Upper lobe of left lung (tissue), 6 donors: Measurements from ENCODE around the gene CCBE1. TPM values are rescaled to one million over a fixed set of nuclear protein-coding genes. Genes with fewer than 3 reads are reported as not detected.

Experiments
- ATAC-seq, 2 donors: fragments of 200-7000 bp; cut with Tn5 transposase; one replicate each; pipeline ENCODE4 v1.9.1; 2022; ENCODE audit warnings: mild to moderate bottlenecking in 2 of 2, moderate library complexity in 2 of 2; ENCODE audit not compliant: low FRiP score in 2 of 2
- DNase-seq, 2 donors: peaks; one replicate each; pipeline ENCODE4 v3.0.0-alpha.2; 2019 to 2020
- H3K27ac ChIP-seq, 4 donors: fragments of 200-600 bp; sonication (generic); one replicate each; pipeline ENCODE4 v1.5.1; 2016 to 2019
- H3K27me3 ChIP-seq, 4 donors: fragments of 200-600 bp; sonication (generic); one replicate each; pipeline ENCODE4 v1.5.1; 2017 to 2019
- H3K36me3 ChIP-seq, 4 donors: fragments of 200-600 bp; sonication (generic); one replicate each; pipeline ENCODE4 v1.5.1; 2016 to 2019
- H3K4me1 ChIP-seq, 4 donors: fragments of 200-600 bp; sonication (generic); one replicate each; pipeline ENCODE4 v1.5.1; 2018 to 2019
- H3K4me3 ChIP-seq, 4 donors: fragments of 200-600 bp; sonication (generic); one replicate each; pipeline ENCODE4 v1.5.1; 2017 to 2019; ENCODE audit warnings: mild to moderate bottlenecking in 2 of 4, moderate library complexity in 1 of 4
- H3K9me3 ChIP-seq, 4 donors: fragments of 200-600 bp; sonication (generic); one replicate each; pipeline ENCODE4 v1.5.1; 2018 to 2019
- EP300 ChIP-seq, 4 donors: sonication (generic); formaldehyde crosslinking; IDR thresholded peaks; one replicate each; pipeline ENCODE4 v1.5.1; 2017; ENCODE audit warnings: antibody characterized with exemption in 4 of 4, control low read depth in 2 of 4
- POLR2A ChIP-seq, 4 donors: fragments of 450-650 bp; IDR thresholded peaks; one replicate each; pipeline ENCODE4 v1.5.1; 2016 to 2017; ENCODE audit warnings: antibody characterized with exemption in 4 of 4, mild to moderate bottlenecking in 2 of 4
- POLR2AphosphoS5 ChIP-seq, 2 donors: sonication (generic); formaldehyde crosslinking; IDR thresholded peaks; one replicate each; pipeline ENCODE4 v1.5.1; 2017; ENCODE audit warnings: antibody characterized with exemption in 2 of 2
- WGBS, 2 donors: methylation state at CpG; one replicate each; pipeline ENCODE4 v1.1.5; 2017 to 2018; 5-methylcytosine and 5-hydroxymethylcytosine counted together
- total RNA-seq, 6 donors: library from RNA; depleted of rRNA in 4 of 6; stranded (reverse); fragments of >200 nt in 4 of 6; gene quantifications; one replicate each; pipeline versions ENCODE4 v1.1.0 to v1.2.1, GENCODE V29; 2016 to 2021
- TF ChIP-seq, protein P1 (sequence below), 6 experiments: fragments of 450-650 bp in 4 of 6; fragments of 200-600 bp in 2 of 6; sonication (generic) in 2 of 6; IDR thresholded peaks; one replicate each; pipeline ENCODE4 v1.5.1; 2016 to 2019; ENCODE audit warnings: antibody characterized with exemption in 6 of 6
- donor health status: DM: no; HTN: no; CAD: no; lungs with moderate emphysema.
- donor health status: DM: no; HTN: yes; CAD: no; lungs with severe emphysema.

The CCBE1 gene
- total RNA-seq, 6 donors from 2014 or later: 8.7 to 23.6 (median 12.3) TPM

DNA sequence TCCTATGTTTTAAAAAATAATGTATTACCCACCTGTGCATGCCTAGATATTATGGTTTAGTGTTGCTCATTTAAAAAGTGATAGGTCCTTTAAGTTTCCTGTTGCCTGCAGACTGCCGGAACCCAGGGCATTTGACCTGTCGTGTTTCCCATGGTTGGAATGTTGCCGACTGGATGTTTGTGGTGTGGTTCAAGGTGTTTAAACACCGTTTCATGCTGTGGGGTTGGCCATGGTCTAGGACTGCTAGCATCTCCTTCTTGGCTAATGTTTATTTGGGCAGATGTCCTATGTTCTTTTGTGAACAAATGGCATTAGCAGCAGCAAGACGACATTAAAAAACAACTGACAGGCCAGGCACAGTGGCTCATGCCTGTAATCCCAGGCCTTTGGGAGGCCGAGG lies 245.3 kb downstream of the CCBE1 start:
- H3K4me3 ChIP-seq: no peak overlapping the region
- no peak overlapping the region for H3K27ac ChIP-seq
- no peaks in the 10 kb centered on the region for H3K9me3 ChIP-seq
- H3K27me3 ChIP-seq: no peaks in the 10 kb centered on the region
- 61 to 64% methylated on average over 6 of the region's 6 CpGs for WGBS, 2 donors
- ATAC-seq (no peak), DNase-seq (no peak)
- TF ChIP-seq EP300 (IDR thresholded peaks at IDR 0.05) (no peak), POLR2AphosphoS5 (IDR thresholded peaks at IDR 0.05) (no peak), POLR2A (IDR thresholded peaks at IDR 0.05) (no peak)
- TF ChIP-seq, protein P1, sequence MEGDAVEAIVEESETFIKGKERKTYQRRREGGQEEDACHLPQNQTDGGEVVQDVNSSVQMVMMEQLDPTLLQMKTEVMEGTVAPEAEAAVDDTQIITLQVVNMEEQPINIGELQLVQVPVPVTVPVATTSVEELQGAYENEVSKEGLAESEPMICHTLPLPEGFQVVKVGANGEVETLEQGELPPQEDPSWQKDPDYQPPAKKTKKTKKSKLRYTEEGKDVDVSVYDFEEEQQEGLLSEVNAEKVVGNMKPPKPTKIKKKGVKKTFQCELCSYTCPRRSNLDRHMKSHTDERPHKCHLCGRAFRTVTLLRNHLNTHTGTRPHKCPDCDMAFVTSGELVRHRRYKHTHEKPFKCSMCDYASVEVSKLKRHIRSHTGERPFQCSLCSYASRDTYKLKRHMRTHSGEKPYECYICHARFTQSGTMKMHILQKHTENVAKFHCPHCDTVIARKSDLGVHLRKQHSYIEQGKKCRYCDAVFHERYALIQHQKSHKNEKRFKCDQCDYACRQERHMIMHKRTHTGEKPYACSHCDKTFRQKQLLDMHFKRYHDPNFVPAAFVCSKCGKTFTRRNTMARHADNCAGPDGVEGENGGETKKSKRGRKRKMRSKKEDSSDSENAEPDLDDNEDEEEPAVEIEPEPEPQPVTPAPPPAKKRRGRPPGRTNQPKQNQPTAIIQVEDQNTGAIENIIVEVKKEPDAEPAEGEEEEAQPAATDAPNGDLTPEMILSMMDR (IDR thresholded peaks at IDR 0.05): no peak
- H3K36me3 ChIP-seq: no peaks in the 10 kb centered on the region
- no peaks in the 10 kb centered on the region for H3K4me1 ChIP-seq

DNA sequence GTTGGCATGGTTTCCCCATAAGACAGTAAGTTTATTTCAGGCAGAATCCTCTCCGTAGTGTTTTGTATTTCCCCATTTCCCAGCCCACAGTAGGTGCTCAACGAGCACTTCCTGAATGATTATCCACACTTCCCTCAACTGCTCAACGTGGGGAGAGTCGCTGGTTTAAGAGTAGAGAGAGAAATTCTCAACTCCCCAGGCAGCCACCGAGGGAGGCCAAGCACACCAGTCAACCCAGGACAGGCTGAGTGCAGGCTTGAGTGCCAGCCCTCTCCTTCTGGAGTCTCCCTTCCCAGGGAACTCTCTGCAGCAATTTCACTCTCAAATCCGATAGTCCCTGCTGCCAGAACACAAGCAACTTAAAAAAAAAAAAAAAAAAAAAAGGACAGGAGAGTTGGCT lies 246.2 kb downstream of the CCBE1 start:
- Histone ChIP-seq H3K36me3 (no peaks in the 10 kb centered on the region), H3K27ac (no peak overlapping the region), H3K27me3 (no peaks in the 10 kb centered on the region), H3K4me1 (no peaks in the 10 kb centered on the region), H3K4me3 (no peak overlapping the region), H3K9me3 (no peaks in the 10 kb centered on the region)
- WGBS, 2 donors: 47 to 55% methylated on average over 5 of the region's 6 CpGs
- TF ChIP-seq, protein P1 (IDR thresholded peaks at IDR 0.05): no peak
- TF ChIP-seq POLR2AphosphoS5 (IDR thresholded peaks at IDR 0.05) (no peak), POLR2A (IDR thresholded peaks at IDR 0.05) (no peak), EP300 (IDR thresholded peaks at IDR 0.05) (no peak)
- DNase-seq (no peak), ATAC-seq (no peak)

DNA sequence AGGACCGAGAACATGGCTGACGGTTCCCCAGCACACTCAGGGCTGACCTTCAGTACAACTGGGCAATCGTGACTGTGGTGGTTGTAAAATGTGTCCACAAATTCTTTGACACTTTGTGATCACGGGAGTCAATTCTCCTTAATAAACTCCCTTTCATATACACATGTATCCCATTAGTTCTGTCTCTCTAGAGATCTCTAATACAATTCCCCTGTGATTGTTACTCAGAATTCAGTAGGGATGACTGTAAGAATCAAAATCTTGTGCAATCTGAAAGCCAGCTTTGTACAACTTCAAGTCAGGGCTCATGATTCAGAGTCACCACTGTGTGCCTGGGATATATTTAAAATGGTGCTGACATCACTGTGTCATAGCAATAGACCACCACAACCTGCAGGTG lies 248.7 kb downstream of the CCBE1 start:
- no peak for TF ChIP-seq POLR2A (IDR thresholded peaks at IDR 0.05)
- no peak for TF ChIP-seq EP300 (IDR thresholded peaks at IDR 0.05)
- TF ChIP-seq, protein P1 (IDR thresholded peaks at IDR 0.05): no peak
- TF ChIP-seq POLR2AphosphoS5 (IDR thresholded peaks at IDR 0.05): no peak

DNA sequence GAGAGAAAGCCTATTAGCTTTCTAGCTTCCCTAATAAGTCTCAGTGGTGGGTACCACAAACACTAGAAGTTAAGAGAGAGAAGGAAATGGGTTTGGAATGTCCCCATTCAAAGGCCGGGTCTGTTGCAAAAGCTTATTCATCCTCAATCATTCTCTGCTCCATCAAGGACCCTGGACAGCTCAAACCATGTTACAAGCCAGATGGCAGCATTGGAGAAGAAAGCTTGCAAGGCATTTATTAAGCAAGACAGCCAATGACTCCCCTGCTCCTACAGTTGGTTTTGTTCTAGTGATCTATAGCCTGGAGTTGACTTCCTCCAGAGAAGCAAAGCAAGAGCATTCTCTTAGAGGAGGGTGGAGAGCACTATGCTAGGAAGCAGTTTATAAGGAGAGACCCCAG lies 251.2 kb downstream of the CCBE1 start:
- no peaks in the 10 kb centered on the region for H3K4me1 ChIP-seq
- H3K4me3 ChIP-seq: no peak overlapping the region
- no peak overlapping the region for H3K27ac ChIP-seq
- DNase-seq: no peak
- TF ChIP-seq POLR2AphosphoS5 (IDR thresholded peaks at IDR 0.05): no peak
- TF ChIP-seq, protein P1 (IDR thresholded peaks at IDR 0.05): no peak
- TF ChIP-seq POLR2A (IDR thresholded peaks at IDR 0.05): no peak
- no peak for TF ChIP-seq EP300 (IDR thresholded peaks at IDR 0.05)
- no peaks in the 10 kb centered on the region for H3K9me3 ChIP-seq
- ATAC-seq: no peak
- 4 to 22% methylated on average over 1 of the region's 1 CpG for WGBS, 2 donors
- no peaks in the 10 kb centered on the region for H3K36me3 ChIP-seq
- H3K27me3 ChIP-seq: no peaks in the 10 kb centered on the region

More for the DNA sequence above, 248.7 kb downstream of the CCBE1 start:
- Histone ChIP-seq H3K27me3 (no peaks in the 10 kb centered on the region), H3K36me3 (no peaks in the 10 kb centered on the region), H3K9me3 (no peaks in the 10 kb centered on the region), H3K27ac (no peak overlapping the region), H3K4me3 (no peak overlapping the region), H3K4me1 (no peaks in the 10 kb centered on the region)
- WGBS, 2 donors: 84 to 90% methylated on average over 4 of the region's 4 CpGs
- DNase-seq (no peak), ATAC-seq (no peak)

DNA sequence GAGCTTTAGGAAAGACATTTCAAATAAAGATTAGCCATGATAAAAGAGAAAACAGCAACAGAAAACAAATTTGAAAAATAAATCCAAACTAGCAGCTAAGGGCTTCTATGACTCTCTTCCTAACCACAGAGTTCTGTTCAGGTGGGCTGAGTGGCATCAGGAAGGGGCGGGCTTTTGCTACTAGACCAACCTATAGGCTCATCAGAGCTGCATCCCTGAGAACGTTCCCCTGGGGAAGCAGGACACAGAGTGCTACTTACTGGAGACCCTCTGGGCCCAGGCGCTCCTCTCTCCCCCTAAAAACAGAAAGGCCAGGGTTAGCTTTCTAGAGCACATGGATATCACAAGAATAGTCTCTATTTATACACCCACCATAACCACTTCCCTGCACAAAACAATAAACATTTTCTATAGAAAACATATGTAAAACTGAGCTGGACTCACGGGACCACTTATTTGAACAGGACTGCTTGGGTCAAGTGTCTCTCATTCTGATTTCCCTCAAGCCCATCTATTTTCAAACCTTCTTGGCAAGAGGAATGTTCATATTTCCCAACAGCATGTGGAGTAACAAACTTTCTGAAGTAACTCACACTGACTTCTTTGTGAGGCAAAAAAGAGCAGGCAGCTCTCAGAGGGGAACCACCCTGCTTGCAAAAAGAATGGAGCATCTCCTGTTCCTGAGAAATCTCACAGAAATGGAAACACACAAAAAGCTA lies 259.2 kb downstream of the CCBE1 start:
- TF ChIP-seq, protein P1 (IDR thresholded peaks at IDR 0.05): no peak
- TF ChIP-seq POLR2AphosphoS5 (IDR thresholded peaks at IDR 0.05) (no peak), POLR2A (IDR thresholded peaks at IDR 0.05) (no peak), EP300 (IDR thresholded peaks at IDR 0.05) (no peak)
- no peaks in the 10 kb centered on the region for H3K36me3 ChIP-seq
- no peaks in the 10 kb centered on the region for H3K9me3 ChIP-seq
- no peaks in the 10 kb centered on the region for H3K27me3 ChIP-seq
- H3K4me1 ChIP-seq: no peaks in the 10 kb centered on the region
- 69 to 80% methylated on average over 4 of the region's 4 CpGs for WGBS, 2 donors
- no peak for DNase-seq
- ATAC-seq: no peak
- no peak overlapping the region for H3K4me3 ChIP-seq
- no peak overlapping the region for H3K27ac ChIP-seq
